Spinal cord (tissue), 10 donors: ENCODE results near the gene UBE2D4. TPM values are rescaled to one million over a fixed set of nuclear protein-coding genes. Genes with fewer than 3 reads are reported as not detected.
"Not testable (repeated sequence)": the region's sequence is repeated elsewhere in the genome, so short reads cannot be mapped to it uniquely, and the experiment has no call there.

Experiments used
- DNase-seq, 6 donors: peaks; one replicate each; pipeline versions ENCODE4 v3.0.0 to v3.0.0-alpha.2; 2013 to 2015; ENCODE audit warnings: low spot score in 6 of 6, low read depth in 4 of 6
- H3K27ac ChIP-seq: one replicate; pipeline ENCODE4 v1.5.1; 2013; ENCODE audit warnings: low read depth, low read length, control low read depth
- H3K27me3 ChIP-seq: one replicate; pipeline ENCODE4 v1.6.1; 2013; ENCODE audit warnings: low read length; ENCODE audit not compliant: control insufficient read depth, insufficient read depth
- H3K36me3 ChIP-seq: one replicate; pipeline ENCODE4 v1.6.1; 2013; ENCODE audit warnings: low read length; ENCODE audit not compliant: control insufficient read depth, insufficient read depth
- H3K4me1 ChIP-seq: one replicate; pipeline ENCODE4 v1.6.1; 2013; ENCODE audit warnings: low read length; ENCODE audit not compliant: control insufficient read depth, insufficient read depth
- H3K4me3 ChIP-seq: one replicate; pipeline ENCODE4 v1.5.1; 2013; ENCODE audit warnings: low read depth, low read length, control low read depth
- H3K9me3 ChIP-seq: one replicate; pipeline ENCODE4 v1.6.1; 2013; ENCODE audit warnings: low read length; ENCODE audit not compliant: control insufficient read depth, insufficient read depth
- WGBS: methylation state at CpG from one replicate; pipeline ENCODE4 v1.1.5; 2013; ENCODE audit warnings: missing lambda C conversion rate; ENCODE audit not compliant: insufficient coverage; 5-methylcytosine and 5-hydroxymethylcytosine counted together
- polyA plus RNA-seq, 2 donors: library from polyadenylated mRNA; unstranded; fragments of 120-200 nt; gene quantifications; one replicate each; pipeline ENCODE4 v1.2.1, GENCODE V29; 2013; ENCODE audit not compliant: insufficient read length in 2 of 2
- total RNA-seq, 2 donors: library from RNA; depleted of rRNA in 1 of 2; stranded (reverse); fragments of 120-200 nt in 1 of 2; fragments of >200 nt in 1 of 2; gene quantifications; one replicate each; pipeline versions ENCODE4 v1.2.3 to v1.2.4, GENCODE V29; 2013 to 2014
- donor health status: healthy.

UBE2D4 gene
- total and polyA plus RNA-seq, 4 donors = 20.7 to 42.0 (median 36.4) TPM

GRCh38 chr7:43974725-43975482, 48.7 kb downstream of the UBE2D4 start:
- DNase-seq, H3K4me1 ChIP-seq, H3K27ac ChIP-seq, H3K9me3 ChIP-seq, H3K4me3 ChIP-seq, H3K27me3 ChIP-seq: not testable (repeated sequence)
- 95% methylated on average over 6 of the region's 10 CpGs for WGBS
- peaks cover 23% of the 10 kb centered on the region for H3K36me3 ChIP-seq

- peaks cover 22% of the 10 kb centered on the region for H3K36me3 ChIP-seq
- no peaks in the 10 kb centered on the region for H3K9me3 ChIP-seq
- DNase-seq = no peak
- H3K4me3 ChIP-seq = no peak overlapping the region
- 100% methylated on average over 1 of the region's 1 CpG for WGBS
- no peak overlapping the region for H3K27ac ChIP-seq
- no peaks in the 10 kb centered on the region for H3K4me1 ChIP-seq
- H3K27me3 ChIP-seq = no peaks in the 10 kb centered on the region
These were observed 51.3 kb downstream of the UBE2D4 start for GRCh38 chr7:43977525-43977924.

- not testable (repeated sequence) for H3K4me3 ChIP-seq, DNase-seq, H3K27ac ChIP-seq, H3K27me3 ChIP-seq, H3K9me3 ChIP-seq, H3K4me1 ChIP-seq
- no CpG with 5 or more reads among the region's 11 CpGs for WGBS
- peaks cover 16% of the 10 kb centered on the region for H3K36me3 ChIP-seq
These were observed 51.9 kb downstream of the UBE2D4 start for GRCh38 chr7:43978102-43978501.

- WGBS = no CpG with 5 or more reads among the region's 6 CpGs
- not testable (repeated sequence) for DNase-seq
These were observed 56.6 kb downstream of the UBE2D4 start for GRCh38 chr7:43982848-43983247.

DNA sequence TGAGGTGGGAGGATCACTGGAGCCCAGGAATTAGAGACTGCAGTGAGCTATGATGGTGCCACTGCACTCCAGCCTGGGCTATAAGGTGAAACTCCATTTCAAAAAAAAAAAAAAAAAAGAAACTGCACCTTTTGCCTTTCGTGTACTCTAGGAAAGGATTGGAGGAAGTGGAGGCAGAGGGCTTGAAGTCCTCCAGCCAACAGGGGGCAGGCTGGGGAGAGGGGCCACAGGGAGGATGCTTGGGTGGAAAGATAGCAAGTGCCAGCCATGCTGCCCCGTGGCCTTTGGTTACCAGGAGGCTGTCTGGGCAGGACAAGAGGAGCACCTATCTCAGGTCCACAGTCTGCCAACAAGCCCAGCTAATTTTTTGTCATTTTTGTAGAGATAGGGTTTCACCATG, 57.5 kb downstream of the UBE2D4 start:
- H3K9me3 ChIP-seq, H3K4me1 ChIP-seq, DNase-seq, H3K27me3 ChIP-seq, H3K4me3 ChIP-seq, H3K27ac ChIP-seq: not testable (repeated sequence)
- no CpG with 5 or more reads among the region's 2 CpGs for WGBS
- peaks cover 21% of the 10 kb centered on the region for H3K36me3 ChIP-seq

More at GRCh38 chr7:43982848-43983247, 56.6 kb downstream of the UBE2D4 start:
- H3K27ac ChIP-seq, H3K4me1 ChIP-seq, H3K27me3 ChIP-seq, H3K9me3 ChIP-seq, H3K4me3 ChIP-seq: not testable (repeated sequence)
- peaks cover 18% of the 10 kb centered on the region for H3K36me3 ChIP-seq

GRCh38 chr7:43985904-43986864, 59.9 kb downstream of the UBE2D4 start:
- not testable (repeated sequence) for H3K4me1 ChIP-seq, H3K27me3 ChIP-seq, H3K4me3 ChIP-seq, H3K27ac ChIP-seq, H3K9me3 ChIP-seq
- DNase-seq = peak in 2 of 6 donors; percentile 60 to 65
- 17% methylated on average over 6 of the region's 33 CpGs for WGBS
- H3K36me3 ChIP-seq = peaks cover 20% of the 10 kb centered on the region

- not testable (repeated sequence) for DNase-seq, H3K9me3 ChIP-seq
- no CpG with 5 or more reads among the region's 9 CpGs for WGBS
These were observed 61.2 kb downstream of the UBE2D4 start for GRCh38 chr7:43987476-43987875.

GRCh38 chr7:43990011-43990585, 63.9 kb downstream of the UBE2D4 start:
- not testable (repeated sequence) for H3K4me1 ChIP-seq, H3K27ac ChIP-seq, H3K27me3 ChIP-seq, H3K9me3 ChIP-seq, DNase-seq, H3K4me3 ChIP-seq
- peaks cover 22% of the 10 kb centered on the region for H3K36me3 ChIP-seq
- WGBS = 85% methylated on average over 5 of the region's 12 CpGs

More at GRCh38 chr7:43987476-43987875, 61.2 kb downstream of the UBE2D4 start:
- peaks cover 20% of the 10 kb centered on the region for H3K36me3 ChIP-seq
- H3K27ac ChIP-seq, H3K4me1 ChIP-seq, H3K4me3 ChIP-seq, H3K27me3 ChIP-seq: not testable (repeated sequence)

DNA sequence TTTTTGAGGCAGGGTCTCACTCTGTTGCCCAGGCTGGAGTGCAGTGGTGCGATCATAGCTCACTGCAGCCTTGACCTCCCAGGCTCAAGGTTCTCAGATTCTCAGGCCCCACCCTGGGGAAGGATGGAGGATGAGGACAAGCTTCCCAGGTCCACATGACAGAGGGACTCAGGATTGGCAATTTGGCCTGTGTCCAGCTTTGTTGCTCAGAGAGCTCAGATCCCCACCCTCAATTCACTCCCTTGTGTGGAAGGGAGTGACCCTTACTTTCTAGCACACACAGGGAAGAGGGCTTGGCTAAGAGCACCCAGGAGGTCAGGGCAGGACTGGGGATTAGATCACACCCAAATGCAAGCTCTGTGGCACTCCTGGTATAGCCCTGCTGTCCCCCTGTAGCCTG, 64.6 kb downstream of the UBE2D4 start:
- H3K27me3 ChIP-seq, H3K4me1 ChIP-seq, H3K4me3 ChIP-seq, H3K9me3 ChIP-seq, DNase-seq, H3K27ac ChIP-seq: not testable (repeated sequence)
- no CpG with 5 or more reads among the region's 1 CpG for WGBS
- peaks cover 24% of the 10 kb centered on the region for H3K36me3 ChIP-seq
